GM10266 (cell line): ENCODE measurements around the gene PLEKHG5.
"Not testable (repeated sequence)": the region's sequence is repeated elsewhere in the genome, so short reads cannot be mapped to it uniquely, and the experiment has no call there.

ENCODE experiments used
- DNase-seq: peaks from one replicate; pipeline ENCODE4 v3.0.0; 2012; ENCODE audit errors: extremely low spot score
- CTCF ChIP-seq: IDR thresholded peaks from 2 replicates; pipeline ENCODE4 v1.5.1; 2012; ENCODE audit warnings: mild to moderate bottlenecking, low read depth; ENCODE audit not compliant: control insufficient read depth, insufficient read depth; ENCODE audit errors: missing control alignments

The PLEKHG5 gene

GRCh38 chr1:6450943-6451373 lies 40.5 kb downstream of the PLEKHG5 start:
- TF ChIP-seq CTCF = no peak
- no peak for DNase-seq

- not testable (repeated sequence) for DNase-seq
Observed at GRCh38 chr1:6450486-6450885, 41.0 kb downstream of the PLEKHG5 start.

- no peak for TF ChIP-seq CTCF
- DNase-seq = no peak
Observed at GRCh38 chr1:6450005-6450450, 41.4 kb downstream of the PLEKHG5 start.

- no peak for DNase-seq
- no peak for TF ChIP-seq CTCF
Observed at GRCh38 chr1:6448749-6449631, 42.5 kb downstream of the PLEKHG5 start.

GRCh38 chr1:6447818-6448748 lies 43.4 kb downstream of the PLEKHG5 start:
- no peak for DNase-seq
- TF ChIP-seq CTCF = no peak

GRCh38 chr1:6447016-6447817 lies 44.2 kb downstream of the PLEKHG5 start:
- DNase-seq = no peak
- no peak for TF ChIP-seq CTCF

GRCh38 chr1:6446665-6447015 lies 44.8 kb downstream of the PLEKHG5 start:
- DNase-seq = no peak
- TF ChIP-seq CTCF = no peak

- DNase-seq = not testable (repeated sequence)
Observed at GRCh38 chr1:6445929-6446328, 45.5 kb downstream of the PLEKHG5 start.
